ENCODE measurements around the gene GRK5.

GRK5 gene

GRCh38 chr10:119483001-119483400 lies 275.6 kb downstream of the GRK5 start:
- no peak overlapping the region for H3K56ac ChIP-seq (ENCODE audit: low read length)
- H3K79me1 ChIP-seq (ENCODE audit: low read length): no peaks in the 10 kb centered on the region
- no peak overlapping the region for H3K4me2 ChIP-seq (ENCODE audit: low read length)
- no peak overlapping the region for H2AK5ac ChIP-seq (ENCODE audit: low read length)
- no peak overlapping the region for H3K23ac ChIP-seq (ENCODE audit: low read length)
- H3K27me3 ChIP-seq (ENCODE audit: insufficient read depth, low read length, poor library complexity): peaks cover 4% of the 10 kb centered on the region
- no peak overlapping the region for H3K9ac ChIP-seq (ENCODE audit: low read length)
- no peak overlapping the region for H3K4ac ChIP-seq (ENCODE audit: low read depth, low read length)
- DNase-seq: no peak
- no peak overlapping the region for H2BK15ac ChIP-seq (replicated peaks; ENCODE audit: low read depth)
- WGBS (ENCODE audit: extremely low coverage, insufficient coverage, low lambda C conversion rate): no CpG with 5 or more reads among the region's 6 CpGs
- no peak overlapping the region for H2BK120ac ChIP-seq (ENCODE audit: low read depth, low read length)
- no peaks in the 10 kb centered on the region for H3K79me2 ChIP-seq (ENCODE audit: control insufficient read depth, insufficient read depth, low read length)
- H3K18ac ChIP-seq (ENCODE audit: low read length): no peak overlapping the region
- no peak overlapping the region for H3K27ac ChIP-seq (ENCODE audit: low read depth, low read length)
- no peaks in the 10 kb centered on the region for H3K36me3 ChIP-seq (ENCODE audit: control insufficient read depth, insufficient read depth, low read length)
- H3K4me1 ChIP-seq (ENCODE audit: control insufficient read depth, low read depth, low read length): no peaks in the 10 kb centered on the region
- H4K8ac ChIP-seq (ENCODE audit: low read depth, low read length): no peak overlapping the region
- no peak overlapping the region for H4K5ac ChIP-seq (ENCODE audit: low read length)
- H3K4me3 ChIP-seq (ENCODE audit: low read length): no peak overlapping the region
- H2BK5ac ChIP-seq (ENCODE audit: low read length): no peak overlapping the region

GRCh38 chr10:119483839-119484238 lies 276.5 kb downstream of the GRK5 start:
- no peak for DNase-seq
- WGBS (ENCODE audit: extremely low coverage, insufficient coverage, low lambda C conversion rate): no CpG with 5 or more reads among the region's 9 CpGs

GRCh38 chr10:119488675-119489074 lies 281.3 kb downstream of the GRK5 start:
- Histone ChIP-seq H3K18ac (ENCODE audit: low read length) (no peak overlapping the region), H3K27ac (ENCODE audit: low read depth, low read length) (no peak overlapping the region), H3K4me1 (ENCODE audit: control insufficient read depth, low read depth, low read length) (no peaks in the 10 kb centered on the region), H3K4me3 (ENCODE audit: low read length) (no peak overlapping the region), H3K79me2 (ENCODE audit: control insufficient read depth, insufficient read depth, low read length) (no peaks in the 10 kb centered on the region), H3K79me1 (ENCODE audit: low read length) (no peaks in the 10 kb centered on the region), H2BK15ac (replicated peaks; ENCODE audit: low read depth) (no peak overlapping the region), H3K4ac (ENCODE audit: low read depth, low read length) (no peak overlapping the region), H2BK5ac (ENCODE audit: low read length) (no peak overlapping the region), H3K27me3 (ENCODE audit: insufficient read depth, low read length, poor library complexity) (no peaks in the 10 kb centered on the region), H3K4me2 (ENCODE audit: low read length) (no peak overlapping the region), H3K23ac (ENCODE audit: low read length) (no peak overlapping the region), H3K36me3 (ENCODE audit: control insufficient read depth, insufficient read depth, low read length) (no peaks in the 10 kb centered on the region), H2BK120ac (ENCODE audit: low read depth, low read length) (no peak overlapping the region), H3K56ac (ENCODE audit: low read length) (no peak overlapping the region), H4K8ac (ENCODE audit: low read depth, low read length) (no peak overlapping the region), H3K9ac (ENCODE audit: low read length) (no peak overlapping the region), H4K5ac (ENCODE audit: low read length) (no peak overlapping the region), H2AK5ac (ENCODE audit: low read length) (no peak overlapping the region)
- no CpG with 5 or more reads among the region's 7 CpGs for WGBS (ENCODE audit: extremely low coverage, insufficient coverage, low lambda C conversion rate)
- no peak for DNase-seq

More at GRCh38 chr10:119483839-119484238, 276.5 kb downstream of the GRK5 start:
- no peak overlapping the region for H2BK120ac ChIP-seq (ENCODE audit: low read depth, low read length)
- no peak overlapping the region for H3K4ac ChIP-seq (ENCODE audit: low read depth, low read length)
- H3K4me2 ChIP-seq (ENCODE audit: low read length): no peak overlapping the region
- H2BK5ac ChIP-seq (ENCODE audit: low read length): no peak overlapping the region
- H3K9ac ChIP-seq (ENCODE audit: low read length): no peak overlapping the region
- no peaks in the 10 kb centered on the region for H3K79me2 ChIP-seq (ENCODE audit: control insufficient read depth, insufficient read depth, low read length)
- H3K79me1 ChIP-seq (ENCODE audit: low read length): no peaks in the 10 kb centered on the region
- no peaks in the 10 kb centered on the region for H3K4me1 ChIP-seq (ENCODE audit: control insufficient read depth, low read depth, low read length)
- H4K8ac ChIP-seq (ENCODE audit: low read depth, low read length): no peak overlapping the region
- H3K36me3 ChIP-seq (ENCODE audit: control insufficient read depth, insufficient read depth, low read length): no peaks in the 10 kb centered on the region
- H3K4me3 ChIP-seq (ENCODE audit: low read length): no peak overlapping the region
- no peak overlapping the region for H3K18ac ChIP-seq (ENCODE audit: low read length)
- H2AK5ac ChIP-seq (ENCODE audit: low read length): no peak overlapping the region
- no peak overlapping the region for H3K56ac ChIP-seq (ENCODE audit: low read length)
- H2BK15ac ChIP-seq (replicated peaks; ENCODE audit: low read depth): no peak overlapping the region
- H3K23ac ChIP-seq (ENCODE audit: low read length): no peak overlapping the region
- no peak overlapping the region for H4K5ac ChIP-seq (ENCODE audit: low read length)
- H3K27ac ChIP-seq (ENCODE audit: low read depth, low read length): no peak overlapping the region
- H3K27me3 ChIP-seq (ENCODE audit: insufficient read depth, low read length, poor library complexity): no peaks in the 10 kb centered on the region

- H3K56ac ChIP-seq (ENCODE audit: low read length): peak overlapping the region; percentile 49
- no peaks in the 10 kb centered on the region for H3K79me2 ChIP-seq (ENCODE audit: control insufficient read depth, insufficient read depth, low read length)
- no peak overlapping the region for H3K4me3 ChIP-seq (ENCODE audit: low read length)
- H3K79me1 ChIP-seq (ENCODE audit: low read length): no peaks in the 10 kb centered on the region
- DNase-seq: no peak
- H3K23ac ChIP-seq (ENCODE audit: low read length): no peak overlapping the region
- H3K18ac ChIP-seq (ENCODE audit: low read length): no peak overlapping the region
- H2AK5ac ChIP-seq (ENCODE audit: low read length): no peak overlapping the region
- H3K4me2 ChIP-seq (ENCODE audit: low read length): no peak overlapping the region
- no peak overlapping the region for H2BK120ac ChIP-seq (ENCODE audit: low read depth, low read length)
- H3K9ac ChIP-seq (ENCODE audit: low read length): no peak overlapping the region
- H4K5ac ChIP-seq (ENCODE audit: low read length): no peak overlapping the region
- H3K27ac ChIP-seq (ENCODE audit: low read depth, low read length): no peak overlapping the region
- no peaks in the 10 kb centered on the region for H3K4me1 ChIP-seq (ENCODE audit: control insufficient read depth, low read depth, low read length)
- H3K4ac ChIP-seq (ENCODE audit: low read depth, low read length): no peak overlapping the region
- H3K36me3 ChIP-seq (ENCODE audit: control insufficient read depth, insufficient read depth, low read length): no peaks in the 10 kb centered on the region
- H3K27me3 ChIP-seq (ENCODE audit: insufficient read depth, low read length, poor library complexity): no peaks in the 10 kb centered on the region
- H4K8ac ChIP-seq (ENCODE audit: low read depth, low read length): no peak overlapping the region
- no CpG with 5 or more reads among the region's 5 CpGs for WGBS (ENCODE audit: extremely low coverage, insufficient coverage, low lambda C conversion rate)
- no peak overlapping the region for H2BK5ac ChIP-seq (ENCODE audit: low read length)
- H2BK15ac ChIP-seq (replicated peaks; ENCODE audit: low read depth): no peak overlapping the region
Observed at GRCh38 chr10:119489991-119490326, 282.6 kb downstream of the GRK5 start.

- H3K79me1 ChIP-seq (ENCODE audit: low read length): no peaks in the 10 kb centered on the region
- no peak overlapping the region for H3K4ac ChIP-seq (ENCODE audit: low read depth, low read length)
- no CpG with 5 or more reads among the region's 6 CpGs for WGBS (ENCODE audit: extremely low coverage, insufficient coverage, low lambda C conversion rate)
- H4K5ac ChIP-seq (ENCODE audit: low read length): no peak overlapping the region
- no peak overlapping the region for H3K18ac ChIP-seq (ENCODE audit: low read length)
- no peak overlapping the region for H2AK5ac ChIP-seq (ENCODE audit: low read length)
- no peak overlapping the region for H3K9ac ChIP-seq (ENCODE audit: low read length)
- DNase-seq: no peak
- H2BK5ac ChIP-seq (ENCODE audit: low read length): no peak overlapping the region
- no peak overlapping the region for H3K56ac ChIP-seq (ENCODE audit: low read length)
- no peak overlapping the region for H3K27ac ChIP-seq (ENCODE audit: low read depth, low read length)
- H3K4me2 ChIP-seq (ENCODE audit: low read length): no peak overlapping the region
- H2BK15ac ChIP-seq (replicated peaks; ENCODE audit: low read depth): no peak overlapping the region
- H3K27me3 ChIP-seq (ENCODE audit: insufficient read depth, low read length, poor library complexity): no peaks in the 10 kb centered on the region
- H3K4me1 ChIP-seq (ENCODE audit: control insufficient read depth, low read depth, low read length): no peaks in the 10 kb centered on the region
- no peaks in the 10 kb centered on the region for H3K79me2 ChIP-seq (ENCODE audit: control insufficient read depth, insufficient read depth, low read length)
- no peak overlapping the region for H3K4me3 ChIP-seq (ENCODE audit: low read length)
- H3K23ac ChIP-seq (ENCODE audit: low read length): no peak overlapping the region
- no peak overlapping the region for H4K8ac ChIP-seq (ENCODE audit: low read depth, low read length)
- no peak overlapping the region for H2BK120ac ChIP-seq (ENCODE audit: low read depth, low read length)
- no peaks in the 10 kb centered on the region for H3K36me3 ChIP-seq (ENCODE audit: control insufficient read depth, insufficient read depth, low read length)
Observed at GRCh38 chr10:119491966-119492757, 284.8 kb downstream of the GRK5 start.

- Histone ChIP-seq H2BK120ac (ENCODE audit: low read depth, low read length) (no peak overlapping the region), H3K4me3 (ENCODE audit: low read length) (no peak overlapping the region), H4K5ac (ENCODE audit: low read length) (no peak overlapping the region), H3K27me3 (ENCODE audit: insufficient read depth, low read length, poor library complexity) (no peaks in the 10 kb centered on the region), H3K27ac (ENCODE audit: low read depth, low read length) (no peak overlapping the region), H3K4ac (ENCODE audit: low read depth, low read length) (no peak overlapping the region), H2AK5ac (ENCODE audit: low read length) (no peak overlapping the region), H3K4me2 (ENCODE audit: low read length) (no peak overlapping the region), H3K56ac (ENCODE audit: low read length) (no peak overlapping the region), H3K79me1 (ENCODE audit: low read length) (no peaks in the 10 kb centered on the region), H3K79me2 (ENCODE audit: control insufficient read depth, insufficient read depth, low read length) (no peaks in the 10 kb centered on the region), H3K23ac (ENCODE audit: low read length) (no peak overlapping the region), H3K36me3 (ENCODE audit: control insufficient read depth, insufficient read depth, low read length) (no peaks in the 10 kb centered on the region), H2BK5ac (ENCODE audit: low read length) (no peak overlapping the region), H2BK15ac (replicated peaks; ENCODE audit: low read depth) (no peak overlapping the region), H3K9ac (ENCODE audit: low read length) (no peak overlapping the region), H3K18ac (ENCODE audit: low read length) (no peak overlapping the region), H3K4me1 (ENCODE audit: control insufficient read depth, low read depth, low read length) (no peaks in the 10 kb centered on the region), H4K8ac (ENCODE audit: low read depth, low read length) (no peak overlapping the region)
- WGBS (ENCODE audit: extremely low coverage, insufficient coverage, low lambda C conversion rate): no CpG with 5 or more reads among the region's 11 CpGs
- DNase-seq: no peak
Observed at GRCh38 chr10:119493155-119493554, 285.8 kb downstream of the GRK5 start.

All from mesendoderm (in vitro differentiated cells).